ENCODE measurements around the gene SYNDIG1.

The SYNDIG1 gene

DNA sequence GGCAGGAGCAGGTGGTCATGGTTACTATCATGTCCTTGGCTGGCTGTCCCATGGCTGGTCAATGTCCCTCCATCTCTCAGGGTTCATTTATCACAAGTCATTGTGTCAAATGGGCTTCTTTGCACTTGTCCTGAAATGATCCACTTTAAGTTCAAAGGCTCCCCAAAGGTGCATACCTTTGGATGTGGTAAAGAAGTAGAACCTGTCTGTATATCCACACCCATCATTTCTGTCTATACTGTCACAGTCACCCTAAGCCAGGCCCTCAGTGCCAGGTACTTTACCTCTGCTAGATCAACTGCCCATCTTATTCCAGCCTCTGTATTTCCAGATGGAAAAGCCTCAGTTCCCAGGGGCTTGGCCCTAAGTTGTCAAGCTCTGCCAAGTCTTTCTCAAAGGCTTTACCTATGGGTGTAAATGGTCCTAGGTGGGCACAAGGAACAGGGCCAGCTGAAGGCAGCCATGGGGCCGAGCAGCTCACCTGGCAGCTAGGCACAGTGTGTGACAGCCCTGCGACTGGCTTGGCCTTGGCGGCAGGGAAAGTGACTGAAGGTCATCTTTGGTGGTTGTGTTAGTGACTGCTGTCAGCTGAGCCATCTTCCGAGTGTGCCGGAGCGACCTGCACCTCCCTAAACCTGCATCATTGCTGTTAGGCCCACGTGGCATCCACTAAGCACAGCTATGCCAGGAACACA, 198.4 kb downstream of the SYNDIG1 start:
- no peak for TF ChIP-seq CTCF (IDR thresholded peaks at IDR 0.05; ENCODE audit: control insufficient read depth, extremely low read depth, insufficient read depth)
- H3K4me3 ChIP-seq (ENCODE audit: low read depth, low read length): no peak overlapping the region
- DNase-seq (ENCODE audit: low read depth): no peak

DNA sequence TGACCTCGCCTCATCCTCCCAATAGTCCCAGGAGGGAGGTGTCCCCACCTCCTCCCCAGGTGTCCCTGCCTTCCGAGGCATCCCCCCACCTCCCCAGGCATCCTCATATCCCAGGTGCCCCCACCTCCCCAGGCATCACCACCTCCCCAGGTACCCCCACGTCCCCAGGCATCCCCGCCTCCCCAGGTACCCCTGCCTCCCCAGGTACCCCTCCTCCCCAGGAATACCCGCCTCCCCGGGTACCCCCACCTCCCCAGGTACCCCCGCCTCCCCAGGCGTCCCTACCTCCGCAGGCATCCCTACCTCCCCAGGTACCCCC, 198.9 kb downstream of the SYNDIG1 start:
- no peak for DNase-seq (ENCODE audit: low read depth)
- no peak for TF ChIP-seq CTCF (IDR thresholded peaks at IDR 0.05; ENCODE audit: control insufficient read depth, extremely low read depth, insufficient read depth)
- no peak overlapping the region for H3K4me3 ChIP-seq (ENCODE audit: low read depth, low read length)

- no peak for DNase-seq (ENCODE audit: low read depth)
- H3K4me3 ChIP-seq (ENCODE audit: low read depth, low read length): no peak overlapping the region
- TF ChIP-seq CTCF (IDR thresholded peaks at IDR 0.05; ENCODE audit: control insufficient read depth, extremely low read depth, insufficient read depth): no peak
Measured at GRCh38 chr20:24668791-24669190, 199.4 kb downstream of the SYNDIG1 start.

DNA sequence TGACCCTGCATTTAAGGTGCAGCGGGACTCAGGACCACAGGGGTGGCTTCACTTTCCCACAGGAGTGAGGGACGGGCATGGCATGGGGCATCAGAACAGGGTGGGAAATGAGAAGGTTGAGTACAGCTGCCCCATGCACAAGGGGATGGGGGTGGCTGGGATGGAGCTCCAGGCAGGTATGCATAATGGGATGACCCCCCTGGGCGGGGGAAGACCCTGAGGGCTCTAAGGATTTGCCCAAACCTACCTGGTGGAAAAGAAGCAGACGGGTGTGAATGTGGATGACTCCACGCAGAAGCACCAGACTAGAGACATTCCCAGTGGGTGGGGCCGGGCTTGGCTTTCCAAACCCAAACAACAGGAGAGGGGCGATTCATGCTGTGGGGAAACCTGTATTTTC, 200.3 kb downstream of the SYNDIG1 start:
- no peak for DNase-seq (ENCODE audit: low read depth)
- TF ChIP-seq CTCF (IDR thresholded peaks at IDR 0.05; ENCODE audit: control insufficient read depth, extremely low read depth, insufficient read depth): no peak
- no peak overlapping the region for H3K4me3 ChIP-seq (ENCODE audit: low read depth, low read length)

GRCh38 chr20:24670341-24670872, 201.0 kb downstream of the SYNDIG1 start:
- TF ChIP-seq CTCF (IDR thresholded peaks at IDR 0.05; ENCODE audit: control insufficient read depth, extremely low read depth, insufficient read depth): no peak

GRCh38 chr20:24670981-24671380, 201.6 kb downstream of the SYNDIG1 start:
- TF ChIP-seq CTCF (IDR thresholded peaks at IDR 0.05; ENCODE audit: control insufficient read depth, extremely low read depth, insufficient read depth): no peak
- no peak overlapping the region for H3K4me3 ChIP-seq (ENCODE audit: low read depth, low read length)
- DNase-seq (ENCODE audit: low read depth): no peak

More at GRCh38 chr20:24670341-24670872, 201.0 kb downstream of the SYNDIG1 start:
- DNase-seq (ENCODE audit: low read depth): no peak
- H3K4me3 ChIP-seq (ENCODE audit: low read depth, low read length): no peak overlapping the region
